CD14-positive monocyte (primary cell): Measurements from ENCODE around the gene PRRT1. TPM values are rescaled to one million over a fixed set of nuclear protein-coding genes. Genes with fewer than 3 reads are reported as not detected.

Experiments
- DNase-seq, 3 donors: peaks; one replicate each; pipeline ENCODE4 v3.0.0-alpha.2; 2011 to 2022
- H2AFZ ChIP-seq: 2 replicates; pipeline ENCODE4 v1.6.0; 2012; ENCODE audit warnings: mild to moderate bottlenecking, low read depth, low read length, inconsistent platforms; ENCODE audit not compliant: insufficient read depth, poor library complexity, severe bottlenecking
- H3K27ac ChIP-seq, 2 donors: 1 replicate in 1 of 2; 2 replicates in 1 of 2; pipeline ENCODE4 v1.5.1; 2012 to 2013; ENCODE audit warnings: low read length in 2 of 2, control low read depth in 1 of 2, inconsistent platforms in 1 of 2, low read depth in 1 of 2, mild to moderate bottlenecking in 1 of 2
- H3K27me3 ChIP-seq, 2 donors: one replicate each; pipeline versions ENCODE4 v1.6.0 to v1.6.1; 2011 to 2013; ENCODE audit warnings: low read length in 2 of 2; ENCODE audit not compliant: control insufficient read depth in 2 of 2, insufficient read depth in 2 of 2
- H3K36me3 ChIP-seq, 2 donors: replicated peaks in 1 of 2; 1 replicate in 1 of 2; 2 replicates in 1 of 2; pipeline versions ENCODE4 v1.5.1 to v1.6.1; 2012 to 2013; ENCODE audit warnings: low read length in 2 of 2, control low read depth in 1 of 2, inconsistent platforms in 1 of 2, mild to moderate bottlenecking in 1 of 2; ENCODE audit not compliant: insufficient read depth in 2 of 2, control insufficient read depth in 1 of 2
- H3K4me1 ChIP-seq, 2 donors: 1 replicate in 1 of 2; 2 replicates in 1 of 2; pipeline versions ENCODE4 v1.5.1 to v1.6.1; 2012 to 2013; ENCODE audit warnings: low read length in 2 of 2, control low read depth in 1 of 2, inconsistent platforms in 1 of 2, mild to moderate bottlenecking in 1 of 2, moderate library complexity in 1 of 2; ENCODE audit not compliant: insufficient read depth in 2 of 2, control insufficient read depth in 1 of 2
- H3K4me2 ChIP-seq: replicated peaks from 2 replicates; pipeline ENCODE3; 2012; ENCODE audit warnings: low read length, moderate library complexity, mild to moderate bottlenecking; ENCODE audit not compliant: poor library complexity, severe bottlenecking; ENCODE audit errors: extremely low read depth
- H3K4me3 ChIP-seq, 3 experiments: fragments of 200-600 bp in 1 of 3; sonication (generic) in 1 of 3; replicated peaks in 1 of 3; 1 replicate in 2 of 3; 2 replicates in 1 of 3; pipeline ENCODE4 v1.5.1; 2011 to 2013; ENCODE audit warnings: low read length in 3 of 3, mild to moderate bottlenecking in 3 of 3, control low read depth in 2 of 3, low read depth in 2 of 3, inconsistent platforms in 1 of 3, moderate library complexity in 1 of 3
- H3K79me2 ChIP-seq: 2 replicates; pipeline ENCODE4 v1.6.0; 2012; ENCODE audit warnings: mild to moderate bottlenecking, control low read depth, inconsistent platforms, low read length, moderate library complexity; ENCODE audit not compliant: insufficient read depth
- H3K9ac ChIP-seq: 2 replicates; pipeline ENCODE4 v1.6.0; 2017; ENCODE audit warnings: low read length, mild to moderate bottlenecking; ENCODE audit not compliant: insufficient read depth, poor library complexity, severe bottlenecking
- H3K9me3 ChIP-seq, 2 donors: replicated peaks in 1 of 2; 1 replicate in 1 of 2; 2 replicates in 1 of 2; pipeline versions ENCODE4 v1.5.1 to v1.6.1; 2012 to 2013; ENCODE audit warnings: low read length in 2 of 2, control low read depth in 1 of 2; ENCODE audit not compliant: control insufficient read depth in 1 of 2, insufficient read depth in 1 of 2
- H4K20me1 ChIP-seq: 2 replicates; pipeline ENCODE4 v1.6.0; 2012; ENCODE audit warnings: mild to moderate bottlenecking, low read length, control low read depth, moderate library complexity; ENCODE audit not compliant: insufficient read depth
- H3K27ac Mint-ChIP-seq, 7 donors: one replicate each; pipeline ENCODE4 v1.8.0; 2020; ENCODE audit warnings: mild to moderate bottlenecking in 7 of 7, mixed read lengths in 7 of 7, moderate library complexity in 6 of 7, inconsistent platforms in 2 of 7
- H3K27me3 Mint-ChIP-seq, 3 donors: one replicate each; pipeline ENCODE4 v1.8.0; 2021 to 2022; ENCODE audit warnings: low read depth in 3 of 3, mild to moderate bottlenecking in 3 of 3, mixed read lengths in 3 of 3, moderate library complexity in 3 of 3, inconsistent platforms in 1 of 3
- H3K36me3 Mint-ChIP-seq, 2 donors: one replicate each; pipeline ENCODE4 v1.8.0; 2020; ENCODE audit warnings: mixed read lengths in 2 of 2, inconsistent platforms in 1 of 2, mild to moderate bottlenecking in 1 of 2
- H3K4me1 Mint-ChIP-seq: one replicate; pipeline ENCODE4 v1.8.0; 2020; ENCODE audit warnings: mild to moderate bottlenecking, mixed read lengths
- H3K4me3 Mint-ChIP-seq, 2 donors: one replicate each; pipeline ENCODE4 v1.8.0; 2020; ENCODE audit warnings: mild to moderate bottlenecking in 2 of 2, mixed read lengths in 2 of 2, moderate library complexity in 1 of 2
- H3K9me3 Mint-ChIP-seq, 7 donors: one replicate each; pipeline ENCODE4 v1.8.0; 2020 to 2022; ENCODE audit warnings: mixed read lengths in 7 of 7, mild to moderate bottlenecking in 6 of 7, moderate library complexity in 6 of 7, inconsistent platforms in 2 of 7
- CTCF ChIP-seq: fragments of 200-600 bp; IDR thresholded peaks from one replicate; pipeline ENCODE4 v1.8.0; 2022; ENCODE audit warnings: antibody characterized with exemption, mild to moderate bottlenecking
- WGBS: methylation state at CpG from one replicate; pipeline ENCODE4 v1.1.5; 2013; ENCODE audit warnings: missing lambda C conversion rate; ENCODE audit not compliant: insufficient coverage; 5-methylcytosine and 5-hydroxymethylcytosine counted together
- intact Hi-C, 2 donors: fragments of 100-400 bp; cut with micrococcal nuclease; formaldehyde crosslinking; loops; one replicate each; pipeline versions ENCODE4 v1.15.0 to v1.15.1; 2023
- polyA plus RNA-seq, 3 donors: library from polyadenylated mRNA; depleted of rRNA in 1 of 3; unstranded in 2 of 3; stranded (reverse) in 1 of 3; fragments of 300-500 nt in 2 of 3; fragments of >200 nt in 1 of 3; fragmentation: Illumina TruSeq in 2 of 3; gene quantifications; 1 replicate in 2 of 3; 2 replicates in 1 of 3; pipeline ENCODE4 v1.2.3, GENCODE V29; 2012 to 2021

Gene PRRT1
- polyA plus RNA-seq, 3 donors = not detected

GRCh38 chr6:32195652-32195901 is 43.8 kb upstream of the PRRT1 start:
- H3K9me3 ChIP-seq = no peaks in the 10 kb centered on the region
- 0% methylated on average over 25 of the region's 25 CpGs for WGBS
- peaks cover 53 to 62% of the 10 kb centered on the region in 2 donors for H3K4me1 ChIP-seq
- peak overlapping the region; percentile 90 for H3K4me2 ChIP-seq
- Mint-ChIP-seq H3K27me3 (peaks cover 0 to 10% (median 2%) of the 10 kb centered on the region in 3 donors), H3K36me3 (peaks cover 6 to 8% of the 10 kb centered on the region in 2 donors), H3K4me3 (peak overlapping the region in 1 of 2 donors; percentile 84), H3K4me1 (peaks cover 56% of the 10 kb centered on the region), H3K9me3 (peaks cover 0 to 3% (median 0%) of the 10 kb centered on the region in 7 donors), H3K27ac (peak overlapping the region; percentile 98 to 100 (median 100))
- peak overlapping the region; percentile 98 for H3K9ac ChIP-seq
- no peaks in the 10 kb centered on the region for H4K20me1 ChIP-seq
- DNase-seq = peak; percentile 100
- peak overlapping the region in 2 of 3 experiments; percentile 46 to 98 for H3K4me3 ChIP-seq
- peaks cover 0 to 7% of the 10 kb centered on the region in 2 donors for H3K36me3 ChIP-seq
- peaks cover 43% of the 10 kb centered on the region for H3K79me2 ChIP-seq
- peak overlapping the region; percentile 98 to 99 for H3K27ac ChIP-seq
- no peak overlapping the region for H2AFZ ChIP-seq
- no peak for TF ChIP-seq CTCF
- intact Hi-C loops = loop anchor here (1.0 to 5.0 kb wide), 4 partner anchors 17 to 78 kb away; partner anchors contain the start of genes RNF5 (in 2 of the 2) and FKBPL (in 1 of the 2)
- H3K27me3 ChIP-seq = no peaks in the 10 kb centered on the region

- H3K79me2 ChIP-seq = peaks cover 48% of the 10 kb centered on the region
- Mint-ChIP-seq H3K27me3 (peaks cover 0 to 6% (median 2%) of the 10 kb centered on the region in 3 donors), H3K4me1 (peaks cover 56% of the 10 kb centered on the region), H3K9me3 (peaks cover 0 to 3% (median 0%) of the 10 kb centered on the region in 7 donors), H3K27ac (peak overlapping the region; percentile 97 to 100 (median 98)), H3K4me3 (peak overlapping the region; percentile 84 to 90), H3K36me3 (peaks cover 6 to 13% of the 10 kb centered on the region in 2 donors)
- peak overlapping the region; percentile 83 for H3K4me2 ChIP-seq
- peak overlapping the region; percentile 95 to 98 for H3K27ac ChIP-seq
- H3K4me1 ChIP-seq = peaks cover 53 to 62% of the 10 kb centered on the region in 2 donors
- H2AFZ ChIP-seq = no peak overlapping the region
- peak overlapping the region; percentile 44 to 98 (median 46) for H3K4me3 ChIP-seq
- WGBS = 0% methylated on average over 11 of the region's 15 CpGs
- H3K9me3 ChIP-seq = no peaks in the 10 kb centered on the region
- DNase-seq = peak; percentile 52 to 60 (median 52)
- peak; percentile 74 for TF ChIP-seq CTCF
- intact Hi-C loops = loop anchor here (1.0 to 5.0 kb wide), 5 partner anchors 16 to 78 kb away; partner anchors contain the start of genes FKBPL (in 2 of the 2) and RNF5 (in 2 of the 2)
- peaks cover 0 to 7% of the 10 kb centered on the region in 2 donors for H3K36me3 ChIP-seq
- no peaks in the 10 kb centered on the region for H3K27me3 ChIP-seq
- peak overlapping the region; percentile 54 for H3K9ac ChIP-seq
- no peaks in the 10 kb centered on the region for H4K20me1 ChIP-seq
Measured at GRCh38 chr6:32194825-32195651, 43.3 kb upstream of the PRRT1 start.
